GM12892 (cell line): ENCODE data around the gene SUSD3.

Experiments
- DNase-seq: peaks from one replicate; pipeline ENCODE4 v3.0.0; 2011; ENCODE audit not compliant: insufficient read length
- FAIRE-seq: peaks from 2 replicates; lab custom pipeline; 2011; peaks lifted over from hg19 to GRCh38; lab: Jason Lieb, UNC
- POLR2A ChIP-seq: IDR thresholded peaks from 2 replicates; pipeline ENCODE4 v1.6.1; 2011; ENCODE audit warnings: low read depth, low read length, control low read depth
- POLR2AphosphoS5 ChIP-seq: IDR thresholded peaks from 2 replicates; pipeline ENCODE4 v1.6.1; 2011; ENCODE audit warnings: low read depth, low read length, control low read depth
- TAF1 ChIP-seq: IDR thresholded peaks from 2 replicates; pipeline ENCODE4 v1.6.1; 2011; ENCODE audit warnings: low read depth, mild to moderate bottlenecking, control low read depth, low read length, borderline replicate concordance

Gene SUSD3

DNA sequence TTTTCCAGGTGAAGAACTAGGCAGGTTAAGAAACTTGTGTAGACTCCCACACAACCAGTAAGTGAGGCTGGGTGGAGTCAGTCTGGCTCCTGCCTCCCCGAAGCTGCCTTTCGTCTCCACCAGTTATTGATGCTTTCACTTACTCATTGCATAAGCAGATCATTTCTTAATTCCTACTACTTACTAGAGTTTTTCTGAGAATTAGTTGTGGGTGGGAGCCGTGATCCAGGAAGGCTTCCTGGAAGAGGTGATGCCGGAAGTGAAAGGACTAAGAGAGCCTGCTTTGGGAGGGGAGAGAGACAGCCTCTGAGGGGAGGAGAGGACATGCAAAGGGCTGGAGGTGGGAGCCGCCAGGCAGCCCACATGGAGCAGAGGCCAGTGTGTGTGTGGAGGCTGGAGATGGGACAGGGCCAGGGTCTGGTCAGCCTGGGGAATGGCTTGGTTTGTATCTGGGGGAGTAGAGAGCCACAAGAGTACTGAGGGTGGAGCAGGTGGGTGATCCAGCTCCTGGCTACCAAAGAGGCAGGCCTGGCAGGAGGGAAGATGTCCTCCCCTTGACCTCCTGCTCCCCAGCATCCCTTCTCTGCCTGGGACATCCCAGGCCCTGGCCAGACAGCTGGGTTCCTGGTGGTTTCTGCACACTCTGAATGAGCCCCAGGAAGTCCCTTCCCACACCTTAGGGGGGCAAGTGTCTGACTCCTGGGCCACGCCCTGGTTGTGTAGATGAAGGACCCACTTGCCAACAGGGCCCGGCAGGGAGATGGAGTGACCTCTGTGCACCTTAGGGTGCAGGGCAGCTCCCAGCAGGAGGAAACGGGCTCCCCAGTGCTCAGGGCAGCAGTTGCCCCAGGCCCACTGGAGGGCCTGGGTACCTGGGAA, 25.3 kb downstream of the SUSD3 start:
- FAIRE-seq (no peak), DNase-seq (no peak)
- TF ChIP-seq TAF1 (no peak), POLR2A (no peak), POLR2AphosphoS5 (no peak)

DNA sequence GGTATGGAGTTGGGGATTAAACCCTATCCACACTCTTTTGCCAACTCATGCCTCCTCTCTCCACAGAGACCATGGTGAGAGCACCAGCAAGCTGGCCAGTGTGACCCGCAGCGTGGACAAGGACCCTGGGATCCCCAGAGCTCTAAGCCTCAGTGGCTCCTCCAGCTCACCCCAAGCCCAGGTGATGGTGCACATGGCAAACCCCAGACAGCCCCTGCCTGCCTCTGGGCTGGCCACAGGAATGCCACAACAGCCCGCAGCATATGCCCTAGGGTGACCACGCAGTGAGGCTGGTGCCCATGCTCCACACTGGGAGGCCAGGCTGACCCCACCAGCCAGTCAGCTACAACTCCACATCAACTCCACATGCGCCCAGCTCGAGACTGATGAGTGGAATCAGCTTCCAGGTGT, 26.0 kb downstream of the SUSD3 start:
- DNase-seq (no peak), FAIRE-seq (no peak)
- TF ChIP-seq TAF1 (no peak), POLR2A (no peak), POLR2AphosphoS5 (no peak)

DNA sequence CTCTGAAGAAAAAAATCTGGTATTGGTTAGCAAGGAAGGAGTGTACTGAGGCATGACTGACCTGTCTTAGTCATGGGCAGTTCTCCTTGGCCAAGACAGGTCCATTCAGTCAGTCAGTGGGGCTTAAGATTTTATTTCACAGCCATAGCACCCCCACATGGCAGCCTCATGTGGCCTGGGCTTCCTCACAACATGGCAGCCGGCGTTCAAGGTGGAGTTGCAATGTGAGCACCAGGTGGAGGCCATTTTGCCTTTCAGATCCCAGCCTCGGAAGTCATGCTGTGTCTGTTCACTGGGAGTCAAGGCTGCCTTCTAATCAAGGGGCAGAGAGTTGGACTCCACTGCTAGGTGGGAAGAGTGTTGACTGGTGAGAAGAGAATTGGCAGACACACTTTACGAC, 27.2 kb downstream of the SUSD3 start:
- TF ChIP-seq POLR2A (no peak), POLR2AphosphoS5 (no peak), TAF1 (no peak)
- FAIRE-seq: no peak

DNA sequence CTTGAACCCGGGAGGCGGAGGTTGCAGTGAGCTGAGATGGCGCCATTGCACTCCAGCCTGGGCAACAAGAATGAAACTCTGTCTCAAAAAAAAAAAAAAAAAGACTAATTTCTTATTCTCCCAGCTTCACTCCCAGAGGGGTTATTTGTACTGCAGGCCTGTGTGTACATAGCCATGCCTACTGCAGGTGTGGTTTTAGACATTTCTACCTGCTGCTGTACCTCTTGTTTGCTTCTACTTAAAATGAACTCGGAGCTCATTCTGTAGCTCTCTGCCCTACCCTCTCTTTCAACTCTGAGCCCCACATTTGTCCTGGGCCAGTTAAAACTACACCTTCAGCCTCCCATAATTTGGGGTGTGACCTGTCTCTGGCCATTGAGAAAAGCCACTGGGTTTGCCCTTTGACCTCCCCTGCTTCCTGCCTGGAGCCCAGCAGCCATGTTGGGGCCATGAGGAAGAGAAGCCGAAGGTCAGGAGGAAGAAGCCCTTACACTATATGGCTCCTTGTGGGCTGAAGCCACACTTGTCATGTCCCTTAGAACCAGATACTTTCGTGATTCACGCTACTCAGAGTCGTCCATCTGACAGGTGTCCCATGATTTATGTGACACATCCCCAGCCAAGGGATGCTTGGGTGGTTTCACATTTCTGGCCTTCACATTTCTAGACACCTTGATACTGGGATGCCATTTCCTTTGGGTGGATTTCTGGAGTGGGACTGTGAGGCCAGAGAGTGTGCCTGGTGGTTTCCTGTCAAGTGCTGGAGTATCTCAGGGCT, 28.1 kb downstream of the SUSD3 start:
- DNase-seq: no peak
- TF ChIP-seq POLR2AphosphoS5: no peak
- TF ChIP-seq POLR2A: no peak
- no peak for TF ChIP-seq TAF1
- no peak for FAIRE-seq

More for the DNA sequence above, 27.2 kb downstream of the SUSD3 start:
- DNase-seq: no peak

DNA sequence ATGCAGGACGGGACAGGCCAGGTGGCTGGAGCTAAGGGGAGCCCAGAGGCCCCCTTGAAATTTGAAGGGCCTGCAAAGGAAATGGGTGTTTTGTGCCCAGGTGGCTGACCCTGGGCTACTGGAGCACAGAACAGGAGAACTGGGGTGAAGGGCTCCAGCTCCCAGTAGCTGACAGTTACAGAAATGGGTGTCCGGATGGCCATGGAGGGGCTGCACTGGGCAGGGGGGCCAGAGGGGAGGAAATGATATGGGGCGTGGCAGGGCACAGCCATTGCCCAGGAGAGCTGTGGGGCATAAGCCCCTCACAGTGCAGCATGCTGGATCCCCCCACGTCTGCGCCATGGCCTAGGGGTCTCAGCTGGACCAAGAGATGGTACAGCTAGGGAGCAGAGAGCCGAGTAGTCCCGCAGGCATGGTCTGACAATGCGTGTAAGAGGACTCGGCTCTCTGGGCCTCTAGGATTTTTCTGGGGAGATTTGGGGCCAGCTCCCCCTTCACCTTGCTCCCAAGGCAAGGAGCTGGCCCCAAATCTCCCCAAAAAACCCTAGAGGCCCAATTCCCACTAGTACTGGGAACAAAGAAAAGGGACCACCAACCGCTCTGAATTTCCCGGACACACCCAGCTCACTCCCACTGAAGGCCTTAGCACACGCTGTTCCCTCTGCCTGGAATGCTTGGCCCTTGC, 29.6 kb downstream of the SUSD3 start:
- FAIRE-seq: no peak

DNA sequence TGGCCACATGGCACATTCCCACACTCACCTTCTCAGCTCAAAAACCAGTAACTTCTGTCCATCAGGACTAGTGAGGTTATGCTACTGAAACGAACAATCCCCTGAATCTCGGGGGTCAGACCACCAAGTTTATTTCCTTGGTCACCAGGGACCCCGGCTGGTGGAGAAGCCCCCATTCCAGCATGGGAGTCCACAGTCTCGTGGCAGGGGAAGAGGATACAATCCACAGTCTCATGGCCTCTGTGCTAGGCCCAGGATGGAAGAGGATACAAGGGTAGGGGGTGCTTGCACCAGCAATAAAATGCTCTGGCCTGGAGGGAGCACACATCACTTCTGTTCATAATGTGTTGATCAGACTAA, 30.1 kb downstream of the SUSD3 start:
- TF ChIP-seq POLR2AphosphoS5 (no peak), POLR2A (no peak), TAF1 (no peak)
- DNase-seq (no peak), FAIRE-seq (no peak)

More for the DNA sequence above, 29.6 kb downstream of the SUSD3 start:
- no peak for TF ChIP-seq TAF1
- no peak for TF ChIP-seq POLR2A
- no peak for TF ChIP-seq POLR2AphosphoS5
- DNase-seq: no peak

DNA sequence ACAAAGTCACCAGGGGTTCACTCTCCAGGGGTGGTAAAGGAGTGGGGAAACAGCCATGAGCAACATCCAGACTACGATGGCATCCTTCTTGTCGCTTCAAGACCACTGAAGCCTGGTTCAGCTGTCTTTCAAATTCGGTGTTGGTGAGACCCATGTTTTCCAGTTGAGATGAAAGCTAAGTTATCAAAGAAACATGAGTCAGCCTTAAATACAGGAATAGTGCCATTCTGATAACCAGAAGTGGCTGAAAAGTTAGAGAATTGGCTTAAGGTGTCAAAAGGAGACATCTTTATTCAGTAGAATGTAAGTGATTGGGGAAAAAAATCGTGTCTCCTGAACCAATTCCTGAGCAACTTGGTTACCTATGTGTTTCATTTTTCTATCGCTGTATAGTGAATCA, 30.5 kb downstream of the SUSD3 start:
- TF ChIP-seq POLR2AphosphoS5 (no peak), TAF1 (no peak), POLR2A (no peak)
- DNase-seq: no peak
- FAIRE-seq: no peak

DNA sequence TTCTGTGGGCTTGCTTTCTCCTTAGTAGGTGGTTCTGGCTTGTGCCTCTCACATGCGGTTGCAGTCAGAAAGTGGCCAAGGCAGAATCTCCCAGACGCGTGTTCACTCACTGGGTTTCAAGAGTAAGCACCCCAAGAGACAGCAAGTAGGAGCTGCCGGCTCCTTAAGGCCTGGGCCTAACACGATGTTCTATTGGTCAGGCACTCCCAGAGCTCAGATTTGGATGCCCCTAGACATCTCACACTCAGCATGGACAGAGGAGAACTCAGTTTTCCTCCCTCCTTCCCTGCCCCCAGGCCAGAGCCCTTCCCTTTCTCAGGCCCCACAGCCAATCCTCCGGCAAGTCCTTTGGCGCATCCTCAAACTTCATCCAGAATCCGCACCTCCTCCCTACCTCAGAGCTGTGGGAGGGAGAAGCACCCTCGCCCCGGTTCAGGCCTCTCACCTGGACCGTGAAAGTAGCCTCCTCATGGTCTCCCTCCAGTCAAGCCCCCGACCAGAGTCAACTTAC, 31.0 kb downstream of the SUSD3 start:
- TF ChIP-seq POLR2AphosphoS5: no peak
- no peak for TF ChIP-seq TAF1
- no peak for TF ChIP-seq POLR2A
- DNase-seq (no peak), FAIRE-seq (no peak)

DNA sequence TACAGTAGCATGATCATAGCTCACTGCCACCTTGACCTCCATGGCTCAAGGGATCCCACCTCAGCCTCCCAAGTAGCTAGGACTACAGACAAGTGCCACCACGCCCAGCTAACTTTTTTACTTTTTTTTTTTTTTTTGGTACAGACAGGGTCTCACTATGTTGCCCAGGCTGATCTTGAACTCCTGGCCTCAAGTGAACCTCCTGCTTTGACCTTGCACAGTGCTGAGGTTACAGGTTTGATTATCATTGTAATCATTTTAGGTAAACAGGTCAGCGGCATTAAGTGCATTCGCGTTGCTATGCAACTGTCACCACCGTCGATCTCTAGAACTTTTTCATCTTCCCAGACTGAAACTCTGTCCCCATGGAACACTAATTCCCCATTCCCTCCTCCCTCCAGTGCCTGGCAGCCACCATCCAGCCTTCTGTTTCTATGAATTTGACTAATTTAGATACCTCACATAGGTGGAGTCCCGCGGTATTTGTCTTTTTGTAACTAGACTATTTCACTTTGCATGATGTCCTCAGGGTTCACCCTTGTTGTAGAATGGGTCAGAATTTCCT, 31.7 kb downstream of the SUSD3 start:
- no peak for TF ChIP-seq POLR2AphosphoS5
- TF ChIP-seq POLR2A: no peak
- TF ChIP-seq TAF1: no peak
- FAIRE-seq: no peak
- DNase-seq: no peak

DNA sequence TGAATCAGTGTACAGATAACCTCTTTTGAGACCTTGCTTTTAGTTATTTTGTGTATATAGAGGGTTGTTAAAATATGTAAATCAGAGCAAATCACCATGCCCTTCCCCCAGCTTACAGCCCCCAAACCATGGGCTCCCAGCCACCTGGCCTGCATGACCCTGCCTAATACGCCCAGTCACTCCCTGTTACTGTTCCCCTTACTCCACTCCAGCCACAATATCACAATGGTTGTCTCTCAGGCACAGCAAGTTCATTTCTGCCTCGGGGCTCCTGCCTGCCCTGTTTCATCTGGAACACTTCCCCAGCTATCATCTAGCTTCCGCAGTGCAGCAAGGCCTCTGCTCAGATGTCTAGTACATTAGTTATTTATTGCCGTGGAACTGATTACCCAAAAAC, 32.6 kb downstream of the SUSD3 start:
- no peak for FAIRE-seq
- TF ChIP-seq POLR2AphosphoS5 (no peak), POLR2A (no peak), TAF1 (no peak)
- DNase-seq: no peak
